ENCODE results near the gene PKM.

The PKM gene

GRCh38 chr15:72182244-72182643, 48.7 kb downstream of the PKM start:
- TF ChIP-seq GATA2 (IDR thresholded peaks at IDR 0.05; ENCODE audit: low read depth, low read length), result no peak
- no peak for TF ChIP-seq GATA3 (IDR thresholded peaks at IDR 0.05; ENCODE audit: low read depth, low read length)

GRCh38 chr15:72180761-72181324, 50.1 kb downstream of the PKM start:
- TF ChIP-seq GATA2 (IDR thresholded peaks at IDR 0.05; ENCODE audit: low read depth, low read length) (no peak), GATA3 (IDR thresholded peaks at IDR 0.05; ENCODE audit: low read depth, low read length) (no peak)

- no peak for TF ChIP-seq GATA2 (IDR thresholded peaks at IDR 0.05; ENCODE audit: low read depth, low read length)
- no peak for TF ChIP-seq GATA3 (IDR thresholded peaks at IDR 0.05; ENCODE audit: low read depth, low read length)
These were observed 50.9 kb downstream of the PKM start for GRCh38 chr15:72179950-72180581.

DNA sequence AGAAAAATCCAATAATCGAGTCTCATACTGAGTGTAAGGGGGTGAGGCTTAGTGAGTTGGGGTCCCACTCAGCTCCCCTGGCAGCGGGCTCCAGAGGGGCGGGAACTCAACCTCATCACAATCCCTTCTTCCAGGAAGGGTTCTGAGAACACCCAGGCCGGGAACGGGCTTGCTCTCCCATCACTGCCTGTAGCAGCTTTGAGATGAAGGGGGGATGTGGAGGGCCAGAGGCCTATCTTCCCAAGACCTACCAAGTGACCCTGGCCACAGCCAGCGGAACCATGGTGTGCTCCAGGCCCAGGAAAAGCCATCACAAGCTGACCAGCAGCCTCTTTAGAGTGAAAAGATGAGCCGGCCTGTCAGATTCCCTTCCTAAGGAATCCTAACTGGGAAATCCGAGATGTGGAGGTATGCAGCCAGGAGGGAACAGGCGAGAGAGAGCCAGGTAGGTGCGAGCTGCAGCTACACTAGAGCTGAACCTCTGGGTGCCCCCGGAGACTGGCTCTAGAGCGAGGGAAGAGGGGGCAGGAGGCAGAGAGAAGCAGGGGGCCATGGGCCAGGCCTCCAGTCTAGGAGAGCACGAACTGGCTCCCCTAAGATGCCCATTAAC, 51.9 kb downstream of the PKM start:
- no peak for TF ChIP-seq GATA3 (IDR thresholded peaks at IDR 0.05; ENCODE audit: low read depth, low read length)
- no peak for TF ChIP-seq GATA2 (IDR thresholded peaks at IDR 0.05; ENCODE audit: low read depth, low read length)

DNA sequence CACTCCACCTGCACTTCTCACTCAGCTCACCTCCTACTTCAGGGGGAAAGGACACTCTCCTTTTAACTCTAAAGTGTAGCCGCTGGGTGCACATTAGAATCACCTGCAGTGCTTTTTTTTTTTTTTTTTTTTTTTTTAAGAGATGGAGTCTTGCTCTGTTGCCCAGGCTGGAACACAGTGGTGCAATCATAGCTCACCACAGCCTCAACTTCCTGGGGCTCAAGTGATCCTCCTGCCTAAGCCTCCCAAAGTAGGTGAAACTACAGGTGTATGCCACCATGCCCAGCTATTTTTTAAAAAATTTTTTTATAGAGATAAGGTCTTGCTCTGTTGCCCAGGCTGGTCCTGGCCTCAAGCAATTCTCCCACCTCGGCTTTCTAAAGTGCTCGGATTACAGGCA, 54.2 kb downstream of the PKM start:
- TF ChIP-seq GATA3 (IDR thresholded peaks at IDR 0.05; ENCODE audit: low read depth, low read length) (no peak), GATA2 (IDR thresholded peaks at IDR 0.05; ENCODE audit: low read depth, low read length) (no peak)

GRCh38 chr15:72176159-72176558, 54.8 kb downstream of the PKM start:
- no peak for TF ChIP-seq GATA2 (IDR thresholded peaks at IDR 0.05; ENCODE audit: low read depth, low read length)
- no peak for TF ChIP-seq GATA3 (IDR thresholded peaks at IDR 0.05; ENCODE audit: low read depth, low read length)

DNA sequence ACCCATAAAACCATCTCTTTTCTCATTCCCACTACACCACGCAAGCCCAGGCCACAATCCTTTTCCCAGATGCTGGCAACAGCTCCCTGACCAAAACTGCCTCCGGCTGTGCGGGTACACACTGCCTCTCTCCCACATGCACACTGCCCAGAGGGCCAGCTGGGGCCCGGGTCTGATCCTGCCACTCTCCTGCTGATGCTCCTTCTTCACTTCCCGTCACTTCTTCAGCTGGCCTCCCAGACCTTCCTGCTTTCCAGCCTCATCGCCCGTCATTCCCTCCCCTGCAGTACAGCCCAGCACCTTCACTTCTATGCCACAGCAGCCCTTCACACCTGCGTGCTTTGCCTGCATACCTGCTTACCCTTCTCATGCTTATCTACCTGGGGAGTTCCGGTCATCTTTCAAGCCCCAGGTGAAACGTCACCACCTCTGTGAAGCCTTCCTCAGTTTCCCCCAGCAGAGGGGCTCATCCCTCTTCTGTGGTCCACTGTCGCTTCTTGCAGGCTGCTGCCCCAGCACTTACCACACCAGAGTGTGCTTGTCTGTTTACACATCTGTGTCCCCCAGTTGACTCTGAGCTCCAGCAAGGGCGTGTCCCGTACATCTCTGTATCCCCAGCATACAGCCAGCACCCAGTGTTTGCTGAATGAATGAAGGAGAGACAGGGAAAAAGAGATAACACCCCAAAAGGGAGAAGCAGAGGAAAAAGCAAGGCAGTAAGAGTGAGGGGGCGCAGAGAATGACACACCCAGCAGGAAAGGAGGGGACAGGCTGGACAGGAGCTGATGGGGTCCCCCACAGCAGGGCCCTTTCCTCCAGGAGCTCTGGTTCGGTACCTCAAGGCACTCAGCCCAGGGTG, 55.6 kb downstream of the PKM start:
- TF ChIP-seq GATA3 (IDR thresholded peaks at IDR 0.05; ENCODE audit: low read depth, low read length) (no peak), GATA2 (IDR thresholded peaks at IDR 0.05; ENCODE audit: low read depth, low read length) (no peak)

GRCh38 chr15:72174551-72175165, 56.3 kb downstream of the PKM start:
- no peak for TF ChIP-seq GATA3 (IDR thresholded peaks at IDR 0.05; ENCODE audit: low read depth, low read length)
- no peak for TF ChIP-seq GATA2 (IDR thresholded peaks at IDR 0.05; ENCODE audit: low read depth, low read length)

DNA sequence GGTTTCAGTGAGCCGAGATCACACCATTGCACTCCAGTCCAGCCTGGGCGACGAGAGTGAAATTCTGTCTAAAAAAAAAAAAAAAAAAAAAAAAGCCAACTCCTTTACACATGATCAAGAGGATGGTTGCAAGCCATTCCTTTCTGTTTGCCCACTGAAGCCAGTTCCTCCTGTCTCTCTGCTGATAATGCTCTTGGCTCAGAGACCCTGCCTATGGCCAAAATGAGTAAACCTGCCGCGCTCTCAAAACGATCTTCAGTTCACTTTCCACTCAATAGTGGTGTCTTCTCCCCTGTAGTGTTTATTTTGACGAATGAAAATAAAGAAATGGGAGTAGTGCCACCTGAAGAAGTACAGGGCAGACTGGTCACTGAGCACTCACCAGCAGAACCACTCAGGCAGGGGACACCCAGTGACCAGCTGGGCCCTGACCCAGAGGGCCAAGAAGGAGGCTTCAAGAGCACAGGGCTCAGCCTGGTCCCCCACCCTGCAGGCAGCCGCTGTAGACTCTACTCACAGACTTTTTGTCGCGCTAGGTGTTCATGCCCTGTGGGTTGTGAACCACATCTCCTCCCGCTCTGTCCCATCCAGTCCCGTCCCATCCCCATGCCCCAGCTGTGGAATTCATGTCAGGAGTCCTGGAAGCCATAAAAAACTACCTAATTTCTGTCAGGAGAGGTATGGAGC, 57.0 kb downstream of the PKM start:
- no peak for TF ChIP-seq GATA3 (IDR thresholded peaks at IDR 0.05; ENCODE audit: low read depth, low read length)
- TF ChIP-seq GATA2 (IDR thresholded peaks at IDR 0.05; ENCODE audit: low read depth, low read length), result no peak

GRCh38 chr15:72173401-72173800, 57.6 kb downstream of the PKM start:
- TF ChIP-seq GATA2 (IDR thresholded peaks at IDR 0.05; ENCODE audit: low read depth, low read length), result no peak
- no peak for TF ChIP-seq GATA3 (IDR thresholded peaks at IDR 0.05; ENCODE audit: low read depth, low read length)

DNA sequence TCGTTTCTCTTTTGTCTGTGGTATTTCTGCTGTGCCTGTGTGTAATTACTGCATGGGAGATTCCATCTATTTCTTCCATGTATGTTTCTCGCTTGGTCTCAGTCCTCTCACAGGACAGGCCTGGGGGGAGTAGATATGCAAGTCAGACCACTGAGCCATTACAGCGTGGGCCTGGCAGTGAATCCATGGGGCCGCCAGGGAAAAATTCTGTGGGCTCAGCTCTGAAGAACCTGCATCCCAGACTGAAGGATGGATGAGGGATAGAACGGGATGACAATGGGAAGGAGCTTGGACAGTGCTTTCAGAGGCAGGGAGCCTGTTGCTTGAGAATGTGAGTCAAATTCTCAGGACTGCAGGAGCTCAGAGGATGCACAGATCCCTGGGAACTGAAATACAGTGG, 58.2 kb downstream of the PKM start:
- no peak for TF ChIP-seq GATA3 (IDR thresholded peaks at IDR 0.05; ENCODE audit: low read depth, low read length)

DNA sequence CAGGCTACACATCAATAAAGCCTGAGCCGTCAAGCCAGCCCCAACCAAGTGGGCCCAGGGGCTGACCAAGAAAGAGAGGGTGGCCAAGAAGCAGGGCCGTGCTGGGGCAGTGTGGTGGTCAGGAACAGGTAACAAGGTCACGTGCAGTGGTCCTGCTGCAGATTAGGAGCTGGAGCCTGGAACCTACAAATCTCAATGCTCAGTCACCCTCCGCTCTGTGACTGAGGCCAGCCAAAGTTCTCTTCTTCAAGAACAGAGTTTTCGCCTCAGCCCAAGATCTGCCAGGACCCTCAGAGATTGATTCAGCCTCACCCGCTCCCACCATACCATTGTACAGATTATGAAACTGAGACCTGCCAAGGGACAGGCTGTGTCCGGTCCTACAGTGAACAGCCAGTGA, 60.3 kb downstream of the PKM start:
- TF ChIP-seq GATA2 (IDR thresholded peaks at IDR 0.05; ENCODE audit: low read depth, low read length) (no peak), GATA3 (IDR thresholded peaks at IDR 0.05; ENCODE audit: low read depth, low read length) (no peak)

GRCh38 chr15:72169921-72170611, 60.9 kb downstream of the PKM start:
- TF ChIP-seq GATA2 (IDR thresholded peaks at IDR 0.05; ENCODE audit: low read depth, low read length) (no peak), GATA3 (IDR thresholded peaks at IDR 0.05; ENCODE audit: low read depth, low read length) (no peak)
